Esophagus muscularis mucosa (tissue), 4 donors: Measurements from ENCODE around the gene PHLDB1. TPM values are rescaled to one million over a fixed set of nuclear protein-coding genes. Genes with fewer than 3 reads are reported as not detected.
A peak's percentile ranks its signal among the peaks of the same experiment; 100 is the strongest.

Source experiments
- DNase-seq: peaks from one replicate; pipeline ENCODE4 v3.0.0-alpha.2; 2017; ENCODE audit errors: extremely low spot score
- H3K27ac ChIP-seq, 4 donors: fragments of 200-600 bp; sonication (generic); replicated peaks in 1 of 4; 1 replicate in 3 of 4; 2 replicates in 1 of 4; pipeline ENCODE4 v1.5.1; 2016 to 2019; ENCODE audit warnings: mild to moderate bottlenecking in 1 of 4
- H3K27me3 ChIP-seq, 4 donors: fragments of 200-600 bp; sonication (generic); one replicate each; pipeline versions ENCODE4 v1.5.1 to v1.6.0; 2016 to 2019
- H3K36me3 ChIP-seq, 4 donors: fragments of 200-600 bp; sonication (generic); one replicate each; pipeline ENCODE4 v1.5.1; 2016 to 2019
- H3K4me1 ChIP-seq, 4 donors: fragments of 200-600 bp; sonication (generic); one replicate each; pipeline ENCODE4 v1.5.1; 2016 to 2019
- H3K4me3 ChIP-seq, 4 donors: fragments of 200-600 bp; sonication (generic); 1 replicate in 2 of 4; 2 replicates in 2 of 4; pipeline ENCODE4 v1.5.1; 2016 to 2019; ENCODE audit warnings: mild to moderate bottlenecking in 4 of 4, moderate library complexity in 1 of 4
- H3K9me3 ChIP-seq, 4 donors: fragments of 200-600 bp; sonication (generic); 1 replicate in 3 of 4; 2 replicates in 1 of 4; pipeline ENCODE4 v1.5.1; 2016 to 2019
- EP300 ChIP-seq: sonication (generic); formaldehyde crosslinking; IDR thresholded peaks from one replicate; pipeline ENCODE4 v1.6.1; 2017; ENCODE audit warnings: antibody characterized with exemption
- POLR2A ChIP-seq: fragments of 450-650 bp; IDR thresholded peaks from one replicate; pipeline ENCODE4 v1.6.1; 2017; ENCODE audit warnings: antibody characterized with exemption, moderate library complexity, mild to moderate bottlenecking, low read depth
- POLR2AphosphoS5 ChIP-seq, 2 donors: sonication (generic); formaldehyde crosslinking; IDR thresholded peaks; one replicate each; pipeline ENCODE4 v1.6.1; 2017; ENCODE audit warnings: antibody characterized with exemption in 2 of 2
- WGBS: methylation state at CpG from one replicate; pipeline ENCODE4 v1.1.5; 2018; 5-methylcytosine and 5-hydroxymethylcytosine counted together
- intact Hi-C: fragments of 100-400 bp; cut with DNase I; formaldehyde crosslinking; loops from one replicate; pipeline ENCODE4 v1.15.1; 2023
- total RNA-seq, 4 donors: library from RNA; depleted of rRNA; stranded (reverse); fragments of >200 nt; gene quantifications; one replicate each; pipeline versions ENCODE4 v1.1.0 to v1.2.1, GENCODE V29; 2016
- TF ChIP-seq, protein P1 (sequence below), 3 experiments: fragments of 200-600 bp in 2 of 3; fragments of 450-650 bp in 1 of 3; sonication (generic) in 2 of 3; IDR thresholded peaks; one replicate each; pipeline ENCODE4 v1.5.1; 2017 to 2019; ENCODE audit warnings: antibody characterized with exemption in 3 of 3, mild to moderate bottlenecking in 2 of 3, moderate library complexity in 1 of 3

Gene PHLDB1
- total RNA-seq, 4 donors from 2014 or later, result 62.6 to 92.2 (median 78.9) TPM

DNA sequence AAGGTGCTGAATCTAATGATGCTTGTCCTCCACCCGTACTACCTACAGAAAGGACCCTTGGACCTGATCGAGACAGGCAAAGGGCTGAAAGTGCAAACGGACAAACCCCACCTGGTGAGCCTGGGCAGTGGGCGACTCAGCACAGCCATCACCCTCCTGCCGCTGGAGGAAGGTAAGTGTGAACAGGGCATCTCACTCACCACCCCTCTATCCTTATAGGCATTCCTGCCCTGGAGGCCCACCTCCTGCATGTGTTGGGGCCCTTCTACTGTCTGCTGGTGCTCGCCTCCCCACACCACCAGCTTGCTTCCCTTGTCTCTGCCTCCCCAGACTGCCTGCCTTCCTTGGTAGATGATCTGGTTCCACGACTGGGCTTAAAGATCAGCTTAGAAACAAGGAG is 7.1 kb downstream of the PHLDB1 start:
- H3K4me1 ChIP-seq, result peaks cover 55 to 96% (median 84%) of the 10 kb centered on the region in 4 donors
- WGBS, result 82% methylated on average over 7 of the region's 7 CpGs
- TF ChIP-seq EP300 (no peak), POLR2A (no peak), POLR2AphosphoS5 (IDR thresholded peaks at IDR 0.05) (no peak)
- TF ChIP-seq, protein P1, sequence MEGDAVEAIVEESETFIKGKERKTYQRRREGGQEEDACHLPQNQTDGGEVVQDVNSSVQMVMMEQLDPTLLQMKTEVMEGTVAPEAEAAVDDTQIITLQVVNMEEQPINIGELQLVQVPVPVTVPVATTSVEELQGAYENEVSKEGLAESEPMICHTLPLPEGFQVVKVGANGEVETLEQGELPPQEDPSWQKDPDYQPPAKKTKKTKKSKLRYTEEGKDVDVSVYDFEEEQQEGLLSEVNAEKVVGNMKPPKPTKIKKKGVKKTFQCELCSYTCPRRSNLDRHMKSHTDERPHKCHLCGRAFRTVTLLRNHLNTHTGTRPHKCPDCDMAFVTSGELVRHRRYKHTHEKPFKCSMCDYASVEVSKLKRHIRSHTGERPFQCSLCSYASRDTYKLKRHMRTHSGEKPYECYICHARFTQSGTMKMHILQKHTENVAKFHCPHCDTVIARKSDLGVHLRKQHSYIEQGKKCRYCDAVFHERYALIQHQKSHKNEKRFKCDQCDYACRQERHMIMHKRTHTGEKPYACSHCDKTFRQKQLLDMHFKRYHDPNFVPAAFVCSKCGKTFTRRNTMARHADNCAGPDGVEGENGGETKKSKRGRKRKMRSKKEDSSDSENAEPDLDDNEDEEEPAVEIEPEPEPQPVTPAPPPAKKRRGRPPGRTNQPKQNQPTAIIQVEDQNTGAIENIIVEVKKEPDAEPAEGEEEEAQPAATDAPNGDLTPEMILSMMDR (IDR thresholded peaks at IDR 0.05), result no peak
- H3K27ac ChIP-seq, result peak overlapping the region in 2 of 4 donors; percentile 8 to 72
- no peaks in the 10 kb centered on the region for H3K27me3 ChIP-seq
- no peak overlapping the region for H3K4me3 ChIP-seq
- H3K36me3 ChIP-seq, result peaks cover 19 to 50% (median 45%) of the 10 kb centered on the region in 4 donors
- no peaks in the 10 kb centered on the region for H3K9me3 ChIP-seq
- intact Hi-C loops, result no loop called here
- no peak for DNase-seq

DNA sequence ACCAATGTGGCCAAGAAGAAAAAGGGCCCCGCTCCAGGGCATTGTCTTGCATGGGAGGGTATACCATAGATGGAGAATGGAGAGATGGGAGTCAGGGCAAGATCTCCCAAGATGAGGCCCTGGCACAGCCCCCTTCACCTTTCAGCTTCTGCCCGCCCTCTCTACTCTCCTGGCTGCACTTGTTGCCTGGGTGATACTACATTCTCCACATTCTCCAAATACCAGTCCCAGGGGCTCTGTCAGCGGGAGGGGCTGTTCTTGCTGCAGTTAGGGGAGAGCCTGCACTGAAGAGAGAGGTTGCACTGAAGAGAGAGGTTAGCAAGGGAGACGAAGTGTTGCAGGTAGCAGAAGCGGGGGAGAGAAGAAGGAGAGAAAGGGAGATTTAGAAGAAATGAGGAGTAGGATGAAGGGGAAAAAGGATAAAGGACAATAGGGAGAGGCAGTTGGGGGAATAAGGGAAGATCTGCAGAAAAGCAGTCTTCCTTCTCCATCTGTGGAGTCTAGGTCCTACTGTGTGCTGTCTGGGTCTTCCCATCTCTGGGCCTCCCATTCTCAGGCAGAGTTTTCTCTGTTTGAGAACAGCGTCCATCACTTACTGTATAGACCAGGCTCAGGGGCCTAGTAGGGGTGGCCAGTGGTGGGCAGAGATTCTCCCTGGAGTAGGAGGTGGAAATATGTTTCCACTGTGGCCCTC is 8.0 kb downstream of the PHLDB1 start:
- no peaks in the 10 kb centered on the region for H3K9me3 ChIP-seq
- H3K27me3 ChIP-seq, result no peaks in the 10 kb centered on the region
- TF ChIP-seq, protein P1 (IDR thresholded peaks at IDR 0.05), result no peak
- no peak for TF ChIP-seq POLR2A
- TF ChIP-seq EP300, result no peak
- TF ChIP-seq POLR2AphosphoS5 (IDR thresholded peaks at IDR 0.05), result no peak
- no peak overlapping the region for H3K27ac ChIP-seq
- no peak for DNase-seq
- H3K4me3 ChIP-seq, result no peak overlapping the region
- peaks cover 61 to 96% (median 85%) of the 10 kb centered on the region in 4 donors for H3K4me1 ChIP-seq
- 73% methylated on average over 6 of the region's 6 CpGs for WGBS
- intact Hi-C loops, result no loop called here
- peaks cover 19 to 55% (median 45%) of the 10 kb centered on the region in 4 donors for H3K36me3 ChIP-seq

DNA sequence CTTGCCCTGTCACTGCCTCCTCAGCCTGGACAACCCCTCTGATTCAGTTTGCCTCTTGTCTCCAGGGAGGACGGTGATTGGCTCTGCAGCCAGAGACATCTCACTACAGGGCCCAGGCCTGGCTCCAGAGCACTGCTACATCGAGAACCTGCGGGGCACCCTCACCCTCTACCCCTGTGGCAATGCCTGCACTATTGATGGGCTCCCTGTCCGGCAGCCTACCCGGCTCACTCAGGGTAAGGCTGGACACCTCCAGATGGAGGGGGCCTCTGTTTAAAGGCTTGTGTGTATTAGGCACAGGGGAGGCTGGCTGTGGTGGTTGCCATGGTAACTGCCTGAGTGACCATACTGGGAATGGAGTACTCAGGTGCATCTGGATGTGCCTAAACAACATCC is 8.6 kb downstream of the PHLDB1 start:
- H3K27ac ChIP-seq, result peak overlapping the region in 1 of 4 donors; percentile 87

DNA sequence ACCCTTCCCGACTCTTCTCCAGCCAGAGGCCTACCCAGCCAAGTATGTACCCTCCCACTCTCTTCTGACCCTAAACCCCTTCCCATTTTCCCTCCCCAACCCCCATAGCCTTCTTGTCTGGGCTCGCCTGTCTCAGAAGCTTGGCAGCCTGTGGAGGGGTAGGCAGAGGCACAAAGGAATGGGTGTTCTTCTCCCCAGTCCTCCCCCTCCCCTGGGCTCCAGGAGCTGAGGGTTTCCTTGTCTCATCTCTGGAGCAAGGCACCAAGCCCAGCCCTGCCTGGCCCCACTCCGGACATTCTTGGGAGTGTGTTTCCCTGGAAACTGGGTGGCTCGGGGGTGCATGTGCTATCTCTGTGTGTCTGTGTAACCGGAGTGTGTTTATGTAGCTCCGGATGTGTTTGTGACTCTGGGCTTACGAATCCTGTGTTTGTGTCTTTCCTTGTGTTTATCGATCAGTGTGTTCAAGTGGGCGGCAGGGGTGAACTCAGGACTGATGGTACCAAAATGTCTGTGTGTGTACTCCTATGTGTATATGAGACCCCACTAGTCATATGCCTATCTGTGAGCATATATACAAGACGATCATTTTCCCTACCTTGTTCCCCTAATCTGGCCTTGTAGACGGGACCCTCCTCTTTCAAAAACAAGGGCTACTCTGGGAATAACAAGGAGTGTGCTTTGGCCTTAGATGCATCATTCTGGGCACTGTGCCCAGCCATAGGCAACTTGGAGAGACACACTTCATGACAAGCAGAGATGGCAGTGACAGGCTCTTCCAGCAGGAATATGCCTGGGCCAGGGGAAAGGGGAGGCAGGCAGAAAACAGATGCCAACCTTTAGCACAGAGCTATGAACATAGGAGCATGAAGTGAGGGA is 10.9 kb downstream of the PHLDB1 start:
- TF ChIP-seq POLR2AphosphoS5 (IDR thresholded peaks at IDR 0.05), result peak in 1 of 2 donors; percentile 36
- TF ChIP-seq POLR2A, result no peak
- Histone ChIP-seq H3K27ac (peak overlapping the region; percentile 87 to 92 (median 88)), H3K27me3 (no peaks in the 10 kb centered on the region), H3K4me1 (peaks cover 66 to 96% (median 87%) of the 10 kb centered on the region in 4 donors), H3K4me3 (peak overlapping the region in 1 of 4 donors; percentile 8), H3K9me3 (no peaks in the 10 kb centered on the region), H3K36me3 (peaks cover 19 to 55% (median 43%) of the 10 kb centered on the region in 4 donors)
- DNase-seq, result no peak
- intact Hi-C loops, result no loop called here
- WGBS, result 48% methylated on average over 10 of the region's 11 CpGs

More for the DNA sequence above, 8.6 kb downstream of the PHLDB1 start:
- Histone ChIP-seq H3K27me3 (no peaks in the 10 kb centered on the region), H3K9me3 (no peaks in the 10 kb centered on the region), H3K36me3 (peaks cover 19 to 55% (median 45%) of the 10 kb centered on the region in 4 donors), H3K4me3 (no peak overlapping the region), H3K4me1 (peaks cover 61 to 96% (median 85%) of the 10 kb centered on the region in 4 donors)
- 66% methylated on average over 2 of the region's 5 CpGs for WGBS
- DNase-seq, result no peak
- TF ChIP-seq POLR2A, result no peak
- no peak for TF ChIP-seq POLR2AphosphoS5 (IDR thresholded peaks at IDR 0.05)
- no peak for TF ChIP-seq EP300
- TF ChIP-seq, protein P1 (IDR thresholded peaks at IDR 0.05), result no peak
- intact Hi-C loops, result no loop called here

DNA sequence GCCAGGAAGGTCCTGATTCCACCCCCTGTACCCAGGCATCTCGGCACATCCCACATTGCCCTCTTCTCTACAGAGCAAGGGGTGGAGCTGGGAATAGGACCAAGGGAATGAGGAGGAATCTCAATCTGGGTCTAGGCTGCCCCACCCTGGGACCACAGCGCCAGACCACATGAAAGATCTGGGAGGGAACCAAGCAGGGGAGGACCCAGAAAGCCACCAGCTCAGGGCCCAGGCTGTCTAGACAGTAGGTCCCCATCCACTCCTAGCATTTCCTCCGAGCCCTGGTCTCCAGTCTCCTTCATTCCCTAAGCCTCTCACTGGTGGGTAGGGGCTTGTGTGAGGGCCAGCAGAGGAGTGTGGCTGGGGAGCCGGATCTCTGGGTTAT is 11.6 kb downstream of the PHLDB1 start:
- WGBS, result 41% methylated on average over 4 of the region's 4 CpGs
- no peak for DNase-seq
- Histone ChIP-seq H3K36me3 (peaks cover 19 to 49% (median 38%) of the 10 kb centered on the region in 4 donors), H3K27ac (peak overlapping the region; percentile 87 to 92 (median 88)), H3K4me3 (peak overlapping the region in 1 of 4 donors; percentile 8), H3K9me3 (no peaks in the 10 kb centered on the region), H3K4me1 (peaks cover 64 to 94% (median 85%) of the 10 kb centered on the region in 4 donors), H3K27me3 (no peaks in the 10 kb centered on the region)
- intact Hi-C loops, result no loop called here
- TF ChIP-seq POLR2AphosphoS5 (IDR thresholded peaks at IDR 0.05), result peak in 1 of 2 donors; percentile 13
- TF ChIP-seq, protein P1 (IDR thresholded peaks at IDR 0.05), result no peak
